Hepatocyte (in vitro differentiated cells): Measurements from ENCODE around the gene INO80.

Experiments
- CTCF ChIP-seq: fragments of 200-600 bp; sonication (generic); IDR thresholded peaks from 2 replicates; pipeline ENCODE4 v1.5.1; 2016; ENCODE audit warnings: antibody characterized with exemption, mild to moderate bottlenecking; ENCODE audit not compliant: poor library complexity
- EZH2phosphoT487 ChIP-seq: fragments of 200-600 bp; sonication (generic); IDR thresholded peaks from one replicate; pipeline ENCODE4 v1.6.1; 2018; ENCODE audit warnings: antibody characterized with exemption, mild to moderate bottlenecking, low read depth, moderate library complexity; ENCODE audit not compliant: unreplicated experiment, severe bottlenecking

- TF ChIP-seq CTCF, result no peak
- TF ChIP-seq EZH2phosphoT487, result no peak
Observed at GRCh38 chr15:41031232-41032078, 84.6 kb downstream of the INO80 start.
